Endothelial cell (in vitro differentiated cells): ENCODE measurements around the gene MACROH2A2. TPM values are rescaled to one million over a fixed set of nuclear protein-coding genes. Genes with fewer than 3 reads are reported as not detected.

Experiments
- DNase-seq: peaks from one replicate; pipeline ENCODE4 v3.0.0; 2021; ENCODE audit warnings: low spot score
- H3K27ac Mint-ChIP-seq: one replicate; pipeline ENCODE4 v1.8.0; 2021; ENCODE audit warnings: mixed read lengths, inconsistent platforms; ENCODE audit not compliant: unreplicated experiment
- H3K27me3 Mint-ChIP-seq: one replicate; pipeline ENCODE4 v1.8.0; 2021; ENCODE audit warnings: mild to moderate bottlenecking, moderate library complexity, mixed read lengths, inconsistent platforms; ENCODE audit not compliant: unreplicated experiment
- H3K36me3 Mint-ChIP-seq: one replicate; pipeline ENCODE4 v1.8.0; 2021; ENCODE audit warnings: mild to moderate bottlenecking, low read depth, mixed read lengths, inconsistent platforms; ENCODE audit not compliant: unreplicated experiment
- H3K4me1 Mint-ChIP-seq: one replicate; pipeline ENCODE4 v1.8.0; 2021; ENCODE audit warnings: mild to moderate bottlenecking, mixed read lengths, inconsistent platforms; ENCODE audit not compliant: unreplicated experiment
- H3K4me3 Mint-ChIP-seq: one replicate; pipeline ENCODE4 v1.8.0; 2021; ENCODE audit warnings: mild to moderate bottlenecking, mixed read lengths, inconsistent platforms; ENCODE audit not compliant: unreplicated experiment
- H3K9me3 Mint-ChIP-seq: one replicate; pipeline ENCODE4 v1.8.0; 2021; ENCODE audit warnings: mixed read lengths, inconsistent platforms; ENCODE audit not compliant: unreplicated experiment
- CTCF ChIP-seq: fragments of 200-600 bp; sonication (generic); IDR thresholded peaks from one replicate; pipeline ENCODE4 v1.5.0; 2021; ENCODE audit warnings: antibody characterized with exemption; ENCODE audit not compliant: unreplicated experiment
- total RNA-seq: library from RNA; stranded (reverse); fragmentation: NEBNext Ultra II Directional; extraction: Animal tissue kit (Norgen Biotek cat#: 25700); gene quantifications from one replicate; pipeline ENCODE4 v1.2.1, GENCODE V29; 2021; ENCODE audit not compliant: unreplicated experiment

Gene MACROH2A2
- total RNA-seq, 1 donor from 2014 or later, result 75.2 TPM

DNA sequence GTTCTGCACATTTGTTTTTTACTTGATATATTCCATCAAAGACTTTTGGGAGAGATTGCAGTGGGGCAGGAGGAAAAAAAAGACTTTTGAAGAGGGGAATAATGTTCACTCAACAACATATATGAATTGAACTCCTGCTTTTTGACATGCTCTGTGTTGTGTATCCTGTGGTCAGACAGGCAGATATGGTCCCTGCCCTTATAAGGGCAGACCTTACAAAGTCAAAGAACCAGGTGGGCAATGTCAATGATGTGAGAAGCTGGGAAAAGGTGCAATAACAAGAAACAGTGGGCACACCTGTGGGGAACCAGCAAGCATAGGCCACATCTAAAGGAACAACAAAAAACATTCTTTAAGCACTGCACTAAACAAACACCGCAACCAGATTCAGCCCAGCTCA, 71.8 kb downstream of the MACROH2A2 start:
- Mint-ChIP-seq H3K27ac (no peak overlapping the region), H3K4me3 (no peak overlapping the region)
- DNase-seq, result no peak

GRCh38 chr10:70124918-70125317, 72.3 kb downstream of the MACROH2A2 start:
- no peak for TF ChIP-seq CTCF
- no peak overlapping the region for H3K27ac Mint-ChIP-seq
- H3K4me3 Mint-ChIP-seq, result no peak overlapping the region
- no peaks in the 10 kb centered on the region for H3K36me3 Mint-ChIP-seq
- H3K9me3 Mint-ChIP-seq, result no peaks in the 10 kb centered on the region
- no peaks in the 10 kb centered on the region for H3K4me1 Mint-ChIP-seq
- peaks cover 2% of the 10 kb centered on the region for H3K27me3 Mint-ChIP-seq
- DNase-seq, result no peak

More for the DNA sequence above, 71.8 kb downstream of the MACROH2A2 start:
- no peaks in the 10 kb centered on the region for H3K4me1 Mint-ChIP-seq
- TF ChIP-seq CTCF, result no peak
- no peaks in the 10 kb centered on the region for H3K36me3 Mint-ChIP-seq
- H3K9me3 Mint-ChIP-seq, result no peaks in the 10 kb centered on the region
- H3K27me3 Mint-ChIP-seq, result peaks cover 2% of the 10 kb centered on the region

- H3K36me3 Mint-ChIP-seq, result no peaks in the 10 kb centered on the region
- no peak overlapping the region for H3K4me3 Mint-ChIP-seq
- H3K4me1 Mint-ChIP-seq, result no peaks in the 10 kb centered on the region
- DNase-seq, result no peak
- no peak for TF ChIP-seq CTCF
- peaks cover 2% of the 10 kb centered on the region for H3K27me3 Mint-ChIP-seq
- no peak overlapping the region for H3K27ac Mint-ChIP-seq
- no peaks in the 10 kb centered on the region for H3K9me3 Mint-ChIP-seq
Observed at GRCh38 chr10:70125918-70126552, 73.4 kb downstream of the MACROH2A2 start.

DNA sequence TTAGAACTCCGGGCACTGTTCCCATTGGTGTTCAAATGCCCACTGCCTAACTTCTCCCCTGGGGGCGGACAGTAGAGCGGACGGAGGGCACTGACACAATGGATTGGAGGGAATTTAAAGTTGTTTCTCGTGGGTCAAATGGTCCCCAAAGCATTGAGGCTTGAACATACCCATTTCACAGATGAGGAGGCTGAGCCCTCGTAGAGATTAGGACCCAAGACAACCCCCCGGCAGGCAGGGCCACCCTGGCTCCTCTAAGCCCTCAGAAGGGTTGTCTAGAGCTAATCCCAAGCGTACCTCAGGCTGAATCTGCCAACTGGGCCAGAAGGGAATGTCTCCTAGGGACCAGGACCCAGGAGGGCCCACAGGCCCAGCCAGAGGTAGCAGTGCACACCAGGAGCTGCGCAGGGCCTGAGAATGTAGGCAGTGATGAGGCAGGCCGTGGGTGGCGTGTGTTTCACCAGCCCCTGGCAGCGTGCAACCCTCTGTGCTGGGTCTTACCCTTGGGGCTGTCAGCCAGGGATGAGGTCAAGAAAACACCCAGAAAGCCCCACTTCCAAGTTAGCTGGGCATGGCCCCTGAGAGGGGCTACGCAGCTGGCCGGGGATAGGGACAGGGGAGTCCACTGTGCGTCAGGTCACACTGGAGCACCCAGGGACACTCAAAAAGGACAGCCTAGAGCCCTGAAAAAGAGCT, 74.2 kb downstream of the MACROH2A2 start:
- Mint-ChIP-seq H3K27ac (no peak overlapping the region), H3K4me3 (no peak overlapping the region)
- TF ChIP-seq CTCF, result no peak

GRCh38 chr10:70130878-70131559, 78.4 kb downstream of the MACROH2A2 start:
- Mint-ChIP-seq H3K4me1 (peaks cover 9% of the 10 kb centered on the region), H3K4me3 (peak overlapping the region; percentile 6), H3K36me3 (no peaks in the 10 kb centered on the region), H3K9me3 (no peaks in the 10 kb centered on the region), H3K27me3 (peaks cover 12% of the 10 kb centered on the region), H3K27ac (no peak overlapping the region)
- TF ChIP-seq CTCF, result no peak
- DNase-seq, result no peak

More for the DNA sequence above, 74.2 kb downstream of the MACROH2A2 start:
- Mint-ChIP-seq H3K36me3 (no peaks in the 10 kb centered on the region), H3K4me1 (no peaks in the 10 kb centered on the region), H3K27me3 (peaks cover 4% of the 10 kb centered on the region), H3K9me3 (no peaks in the 10 kb centered on the region)
- DNase-seq, result no peak
